K562 (cell line): ENCODE measurements around the gene FLAD1. TPM values are rescaled to one million over a fixed set of nuclear protein-coding genes. Genes with fewer than 3 reads are reported as not detected.

ENCODE experiments used
- BRCA1 ChIP-seq, 2 experiments: fragments of 450-650 bp in 1 of 2; sonication (generic) in 1 of 2; formaldehyde crosslinking in 1 of 2; IDR thresholded peaks; 2 replicates each; pipeline versions ENCODE4 v1.5.0 to v1.6.1; 2017 to 2020; ENCODE audit warnings: mild to moderate bottlenecking in 1 of 2, missing genetic modification reagents in 1 of 2
- CEBPG ChIP-seq, 3 experiments: fragments of 200-800 bp in 1 of 3; sonication (Bioruptor generic) in 1 of 3; sonication (generic) in 1 of 3; formaldehyde crosslinking in 1 of 3; IDR thresholded peaks in 2 of 3; conservative IDR thresholded peaks in 1 of 3; 2 replicates each; pipeline versions ENCODE4 v1.6.1 to v1.8.0; 2016 to 2022; ENCODE audit warnings: missing compliant biosample characterization in 2 of 3, missing genetic modification characterization in 2 of 3, mild to moderate bottlenecking in 1 of 3, missing genetic modification reagents in 1 of 3
- EP400 ChIP-seq: fragments of 450-650 bp; IDR thresholded peaks from 2 replicates; pipeline ENCODE4 v1.6.1; 2017; ENCODE audit warnings: antibody characterized with exemption, mild to moderate bottlenecking, moderate library complexity
- FOXJ3 ChIP-seq: sonication (generic); formaldehyde crosslinking; IDR thresholded peaks from 2 replicates; pipeline ENCODE4 v1.4.0; 2020; ENCODE audit warnings: mild to moderate bottlenecking, missing genetic modification reagents
- GTF2F1 ChIP-seq: IDR thresholded peaks from 2 replicates; pipeline ENCODE4 v1.6.1; 2011; ENCODE audit warnings: low read depth, low read length, improper control_type of control experiment
- HLTF ChIP-seq: fragments of 450-650 bp; IDR thresholded peaks from 2 replicates; pipeline ENCODE4 v1.6.1; 2016
- KAT7 ChIP-seq: sonication (generic); formaldehyde crosslinking; IDR thresholded peaks from 2 replicates; pipeline ENCODE4 v1.8.0; 2022; ENCODE audit warnings: missing genetic modification reagents, mild to moderate bottlenecking, borderline replicate concordance
- KLF6 ChIP-seq: fragments of 250-450 bp; sonication (Bioruptor Pico); IDR thresholded peaks from 2 replicates; pipeline ENCODE4 v1.4.0; 2020; ENCODE audit warnings: mild to moderate bottlenecking, moderate library complexity, borderline replicate concordance
- LCOR ChIP-seq: sonication (generic); formaldehyde crosslinking; IDR thresholded peaks from 2 replicates; pipeline ENCODE4 v1.8.0; 2022; ENCODE audit warnings: mild to moderate bottlenecking, missing genetic modification reagents
- NFRKB ChIP-seq: fragments of 450-650 bp; IDR thresholded peaks from 2 replicates; pipeline ENCODE4 v1.6.1; 2016; ENCODE audit warnings: low read depth
- NR2C2 ChIP-seq, 2 experiments: fragments of 200-800 bp in 1 of 2; sonication (Bioruptor generic) in 1 of 2; sonication (generic) in 1 of 2; formaldehyde crosslinking in 1 of 2; IDR thresholded peaks; 2 replicates each; pipeline versions ENCODE4 v1.6.1 to v1.8.0; 2016 to 2022; ENCODE audit warnings: mild to moderate bottlenecking in 1 of 2, missing compliant biosample characterization in 1 of 2, missing genetic modification characterization in 1 of 2, missing genetic modification reagents in 1 of 2
- OTX1 ChIP-seq: fragments of 450-650 bp; formaldehyde crosslinking; IDR thresholded peaks from 2 replicates; pipeline ENCODE4 v1.4.0; 2022; ENCODE audit warnings: mild to moderate bottlenecking
- PHF20 ChIP-seq: fragments of 450-650 bp; IDR thresholded peaks from 2 replicates; pipeline ENCODE4 v1.6.1; 2018; ENCODE audit not compliant: partially characterized antibody
- PURB ChIP-seq: sonication (generic); formaldehyde crosslinking; IDR thresholded peaks from 2 replicates; pipeline ENCODE4 v1.9.0; 2021; ENCODE audit warnings: low read depth, mild to moderate bottlenecking, missing genetic modification reagents
- TAF7 ChIP-seq: fragments of 450-650 bp; IDR thresholded peaks from 2 replicates; pipeline ENCODE4 v1.6.1; 2016; ENCODE audit warnings: missing genetic modification characterization, missing compliant biosample characterization
- ZNF124 ChIP-seq: sonication (generic); formaldehyde crosslinking; IDR thresholded peaks from 2 replicates; pipeline ENCODE4 v1.8.1; 2022; ENCODE audit warnings: missing genetic modification reagents
- ZNF253 ChIP-seq: fragments of 250-450 bp; sonication (Bioruptor Pico); conservative IDR thresholded peaks from 2 replicates; pipeline ENCODE4 v1.6.1; 2021; ENCODE audit warnings: mild to moderate bottlenecking
- ZNF436 ChIP-seq: fragments of 250-450, 450-650 bp; sonication (Bioruptor Pico); formaldehyde crosslinking; IDR thresholded peaks from 2 replicates; pipeline ENCODE4 v1.7.0; 2020; ENCODE audit warnings: mild to moderate bottlenecking
- polyA plus RNA-seq, 8 experiments: library from polyadenylated mRNA; depleted of rRNA in 4 of 8; stranded (reverse) in 5 of 8; unstranded in 3 of 8; fragments of >200 nt; fragmentation: Nextera tagmentation in 2 of 8; fragmentation: Illumina TruSeq in 1 of 8; extraction: Ambion mirVana in 2 of 8; extraction: Trizol in 1 of 8; gene quantifications; 2 replicates each; pipeline versions ENCODE4 v1.2.1 to v1.2.3, GENCODE V29; 2011 to 2014; ENCODE audit warnings: inconsistent platforms in 1 of 8, missing spikeins in 1 of 8
- total RNA-seq, 7 experiments: library from RNA; depleted of rRNA in 6 of 7; stranded (reverse); fragments of >200 nt in 6 of 7; fragmentation: Illumina TruSeq in 2 of 7; extraction: Trizol in 2 of 7; gene quantifications; 2 replicates each; pipeline versions ENCODE4 v1.2.1 to v1.2.3, GENCODE V29; 2011 to 2021; ENCODE audit warnings: low replicate concordance in 1 of 7
- TF ChIP-seq, protein P1 (sequence below): fragments of 250-450 bp; sonication (Bioruptor Pico); IDR thresholded peaks from 2 replicates; pipeline ENCODE4 v1.8.0; 2021; ENCODE audit warnings: borderline replicate concordance, mild to moderate bottlenecking, moderate library complexity; ENCODE audit not compliant: poor library complexity, severe bottlenecking
- TF ChIP-seq, protein P2 (sequence below): IDR thresholded peaks from 2 replicates; pipeline ENCODE4 v1.6.1; 2014; ENCODE audit warnings: antibody characterized with exemption
- TF ChIP-seq, protein P3 (sequence below), 2 experiments: fragments of 200-800 bp in 1 of 2; sonication (Bioruptor generic) in 1 of 2; sonication (generic) in 1 of 2; formaldehyde crosslinking in 1 of 2; IDR thresholded peaks in 1 of 2; conservative IDR thresholded peaks in 1 of 2; 2 replicates each; pipeline versions ENCODE4 v1.5.0 to v1.6.1; 2016 to 2020; ENCODE audit warnings: missing compliant biosample characterization in 1 of 2, missing genetic modification characterization in 1 of 2, missing genetic modification reagents in 1 of 2

The FLAD1 gene
- total and polyA plus RNA-seq, 9 of the 15 experiments (the other 6 are each of a cell fraction or from before 2014, with no cell fraction given), result 24.9 to 85.8 (median 67.0) TPM

DNA sequence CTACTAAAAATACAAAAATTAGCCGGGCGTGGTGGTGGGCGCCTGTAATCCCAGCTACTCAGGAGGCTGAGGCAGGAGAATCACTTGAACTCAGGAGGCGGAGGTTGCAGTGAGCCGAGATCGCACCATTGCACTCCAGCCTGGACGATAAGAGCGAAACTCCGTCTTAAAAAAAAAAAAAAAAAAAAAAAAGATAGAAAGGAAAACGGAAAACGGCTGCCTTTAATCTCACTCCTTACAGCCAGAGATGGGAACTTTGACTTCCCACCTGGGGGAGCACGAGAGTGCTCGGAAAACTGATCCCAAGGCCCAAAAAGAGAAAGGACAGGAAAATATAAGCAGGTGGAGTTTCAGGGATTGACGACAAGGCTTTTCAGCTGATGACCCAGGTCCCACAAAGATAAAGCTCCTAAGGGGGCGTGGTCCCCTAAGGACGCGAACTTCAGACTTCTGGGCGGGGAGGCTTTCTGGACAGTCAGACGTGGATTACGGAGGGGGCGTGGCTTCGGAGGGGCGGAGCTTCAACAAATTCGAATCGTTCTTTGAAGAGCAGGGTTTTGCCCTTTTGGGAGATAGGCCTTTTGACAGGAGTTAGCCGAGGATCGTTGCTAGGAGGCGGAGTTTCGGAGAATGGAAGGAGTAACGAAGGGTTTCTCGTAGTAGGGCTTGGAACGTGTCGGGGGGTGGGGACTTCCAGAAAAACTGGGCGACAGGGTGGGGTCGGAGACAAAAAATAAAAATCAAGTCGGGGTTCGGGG, 9.6 kb upstream of the FLAD1 start (continued):
- TF ChIP-seq EP400 (no peak), NR2C2 (CRISPR knock-in tag; IDR thresholded peaks at IDR 0.05) (0 out of 2 replicates have a peak, but pooled peaks have one; percentile 7), NR2C2 (tag; IDR thresholded peaks at IDR 0.05) (no peak), GTF2F1 (peak; percentile 47; the same call in 1 of the 2 replicates), BRCA1 (IDR thresholded peaks at IDR 0.05) (no peak), BRCA1 (CRISPR knock-in tag; IDR thresholded peaks at IDR 0.05) (no peak), PURB (CRISPR knock-in tag) (no peak), ZNF253 (CRISPR knock-in tag) (no peak), OTX1 (CRISPR knock-in tag) (peak; percentile 6; the same call in 1 of the 2 replicates), FOXJ3 (CRISPR knock-in tag) (no peak), LCOR (CRISPR knock-in tag) (no peak), ZNF436 (CRISPR knock-in tag) (no peak), KAT7 (no peak), KLF6 (CRISPR knock-in tag) (no peak), PHF20 (no peak), HLTF (peak; percentile 65; the same call in 1 of the 2 replicates), NFRKB (peak; percentile 90; the same call in 1 of the 2 replicates), CEBPG (CRISPR knock-in tag; IDR thresholded peaks at IDR 0.05) (no peak), CEBPG (tag; conservative IDR thresholded peaks at IDR 0.05 in 1 of 2, IDR thresholded peaks at IDR 0.05 in 1 of 2) (no peak), TAF7 (0 out of 2 replicates have a peak, but pooled peaks have one; percentile 29), ZNF124 (CRISPR knock-in tag) (no peak)
- TF ChIP-seq, protein P1, sequence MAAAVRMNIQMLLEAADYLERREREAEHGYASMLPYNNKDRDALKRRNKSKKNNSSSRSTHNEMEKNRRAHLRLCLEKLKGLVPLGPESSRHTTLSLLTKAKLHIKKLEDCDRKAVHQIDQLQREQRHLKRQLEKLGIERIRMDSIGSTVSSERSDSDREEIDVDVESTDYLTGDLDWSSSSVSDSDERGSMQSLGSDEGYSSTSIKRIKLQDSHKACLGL (CRISPR knock-in tag), result no peak
- TF ChIP-seq, protein P2, sequence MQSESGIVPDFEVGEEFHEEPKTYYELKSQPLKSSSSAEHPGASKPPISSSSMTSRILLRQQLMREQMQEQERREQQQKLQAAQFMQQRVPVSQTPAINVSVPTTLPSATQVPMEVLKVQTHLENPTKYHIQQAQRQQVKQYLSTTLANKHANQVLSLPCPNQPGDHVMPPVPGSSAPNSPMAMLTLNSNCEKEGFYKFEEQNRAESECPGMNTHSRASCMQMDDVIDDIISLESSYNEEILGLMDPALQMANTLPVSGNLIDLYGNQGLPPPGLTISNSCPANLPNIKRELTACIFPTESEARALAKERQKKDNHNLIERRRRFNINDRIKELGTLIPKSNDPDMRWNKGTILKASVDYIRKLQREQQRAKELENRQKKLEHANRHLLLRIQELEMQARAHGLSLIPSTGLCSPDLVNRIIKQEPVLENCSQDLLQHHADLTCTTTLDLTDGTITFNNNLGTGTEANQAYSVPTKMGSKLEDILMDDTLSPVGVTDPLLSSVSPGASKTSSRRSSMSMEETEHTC, result no peak; the same call in 1 of the 2 replicates
- TF ChIP-seq, protein P3, sequence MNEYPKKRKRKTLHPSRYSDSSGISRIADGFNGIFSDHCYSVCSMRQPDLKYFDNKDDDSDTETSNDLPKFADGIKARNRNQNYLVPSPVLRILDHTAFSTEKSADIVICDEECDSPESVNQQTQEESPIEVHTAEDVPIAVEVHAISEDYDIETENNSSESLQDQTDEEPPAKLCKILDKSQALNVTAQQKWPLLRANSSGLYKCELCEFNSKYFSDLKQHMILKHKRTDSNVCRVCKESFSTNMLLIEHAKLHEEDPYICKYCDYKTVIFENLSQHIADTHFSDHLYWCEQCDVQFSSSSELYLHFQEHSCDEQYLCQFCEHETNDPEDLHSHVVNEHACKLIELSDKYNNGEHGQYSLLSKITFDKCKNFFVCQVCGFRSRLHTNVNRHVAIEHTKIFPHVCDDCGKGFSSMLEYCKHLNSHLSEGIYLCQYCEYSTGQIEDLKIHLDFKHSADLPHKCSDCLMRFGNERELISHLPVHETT (CRISPR knock-in tag; conservative IDR thresholded peaks at IDR 0.05 in 1 of 2, IDR thresholded peaks at IDR 0.05 in 1 of 2), result peak in 1 of 2 experiments; percentile 64; a peak in 2 of 4 replicates
